GM18499 (cell line): ENCODE measurements around the gene GRK5.

ENCODE experiments used
- ATAC-seq: cut with Tn5 transposase; IDR thresholded peaks from one replicate; pipeline ENCODE4 v1.9.1; 2021; ENCODE audit warnings: moderate number of reproducible peaks; ENCODE audit not compliant: insufficient read depth, unreplicated experiment

Gene GRK5

DNA sequence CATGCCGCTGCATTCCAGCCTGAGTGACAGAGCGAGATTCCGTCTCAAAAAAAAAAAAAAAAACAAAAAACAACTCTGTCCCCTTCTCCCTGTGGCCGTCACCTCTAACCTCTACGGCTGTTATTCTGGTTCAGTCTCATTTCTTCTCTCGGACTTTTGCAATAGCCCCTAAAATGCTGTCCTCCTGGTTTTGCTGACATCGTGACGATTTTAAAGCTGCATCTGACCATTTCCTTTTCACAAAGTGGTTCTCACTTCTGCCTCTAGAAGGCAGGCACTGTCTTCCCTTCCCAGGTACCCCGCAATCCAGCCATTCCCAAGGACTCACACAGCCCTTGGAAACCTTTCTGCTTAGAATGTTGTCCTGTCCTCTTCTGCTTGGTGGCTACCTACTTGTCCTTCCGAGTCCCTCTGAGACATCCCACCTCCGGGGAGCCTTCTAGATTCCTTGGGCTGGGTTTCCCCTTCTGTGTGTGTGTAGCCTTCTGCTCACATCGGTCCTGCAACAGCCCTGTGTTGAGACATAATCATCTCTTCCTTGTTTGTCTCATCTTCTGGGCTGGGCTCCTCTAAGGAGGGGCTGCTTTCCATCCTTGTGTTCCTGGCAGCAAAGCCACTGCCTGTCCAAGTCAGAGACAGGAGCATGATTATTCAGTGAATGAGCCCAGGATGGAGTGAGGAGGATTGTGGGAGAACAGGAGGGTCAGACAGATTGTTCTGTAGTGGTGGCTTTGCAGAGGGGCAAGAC lies 83.1 kb downstream of the GRK5 start:
- no peak for ATAC-seq

- ATAC-seq, result no peak
These were observed 84.0 kb downstream of the GRK5 start for GRCh38 chr10:119291223-119291900.

DNA sequence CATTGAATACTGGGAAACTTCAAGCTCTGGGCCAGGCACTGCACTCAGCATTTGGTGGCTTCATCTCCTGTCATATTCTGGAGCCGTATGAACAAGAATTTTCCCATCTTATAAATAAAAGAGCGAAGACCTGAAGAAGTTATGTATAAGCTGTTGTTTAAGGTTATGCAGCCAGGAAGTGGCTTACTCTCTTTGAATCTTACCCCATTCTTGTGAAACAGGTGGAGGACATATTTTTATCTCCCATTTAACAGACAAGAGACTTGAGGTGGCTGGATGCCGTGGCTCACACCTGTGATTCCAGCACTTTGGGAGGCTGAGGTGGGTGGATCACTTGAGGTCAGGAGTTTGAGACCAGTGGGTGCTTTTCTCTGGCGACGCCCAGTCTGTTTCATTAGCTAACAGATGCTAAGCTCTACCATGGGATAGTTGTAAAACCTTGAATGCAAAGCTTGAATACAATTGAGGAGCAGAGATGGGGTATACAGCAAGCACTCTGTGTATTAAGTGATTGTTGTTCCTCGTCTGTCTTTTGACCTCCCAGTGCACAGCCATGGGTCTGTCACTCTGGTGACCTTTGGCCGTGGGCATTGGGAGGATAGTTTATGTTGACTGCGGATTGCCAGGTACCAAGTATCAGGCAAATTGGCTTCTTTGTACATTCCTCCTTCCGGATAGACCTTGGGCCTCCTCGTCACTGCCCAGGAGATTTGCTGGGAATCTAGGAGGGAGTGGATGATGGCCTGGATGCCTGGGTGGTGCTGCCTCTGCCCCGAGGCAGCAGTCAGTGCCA lies 85.8 kb downstream of the GRK5 start:
- ATAC-seq, result no peak

- ATAC-seq, result no peak
These were observed 89.3 kb downstream of the GRK5 start for GRCh38 chr10:119296703-119297102.

DNA sequence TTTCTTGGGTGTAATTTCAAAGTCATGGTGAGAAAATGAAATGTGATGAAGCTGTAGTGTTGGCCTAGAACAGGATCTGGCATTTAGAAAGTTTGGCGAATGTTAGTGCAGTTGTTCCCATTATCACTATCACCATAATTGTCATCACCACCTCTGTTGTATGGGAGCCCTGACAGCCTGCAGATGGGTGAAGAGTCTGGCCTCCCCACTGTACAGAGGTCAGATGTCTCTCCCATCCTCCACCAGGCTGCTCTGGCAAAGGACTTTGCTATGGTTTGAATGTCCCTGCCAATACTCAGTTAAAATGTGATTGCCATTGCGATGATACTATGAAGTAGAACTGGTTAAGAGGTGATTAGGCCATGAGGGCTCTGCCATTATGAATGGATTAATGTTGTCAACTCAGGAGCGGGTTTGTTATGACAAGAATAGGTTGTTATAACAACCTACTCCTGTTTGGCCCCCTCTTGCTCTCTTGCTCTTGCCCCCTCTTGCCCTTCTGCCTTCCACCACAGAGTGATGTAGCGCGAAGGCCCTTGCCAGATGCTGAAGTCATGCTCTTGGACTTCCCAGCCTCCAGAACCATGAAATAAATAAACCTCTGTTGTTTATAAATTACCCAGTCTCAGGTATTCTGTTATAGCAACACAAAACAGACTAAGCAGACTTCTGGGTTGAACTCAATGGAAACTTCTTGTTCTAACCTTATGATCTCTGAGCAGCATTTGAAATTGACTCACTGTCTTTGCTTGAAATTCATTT lies 90.0 kb downstream of the GRK5 start:
- no peak for ATAC-seq

GRCh38 chr10:119298810-119299209 lies 91.4 kb downstream of the GRK5 start:
- ATAC-seq, result no peak

GRCh38 chr10:119299531-119299930 lies 92.2 kb downstream of the GRK5 start:
- ATAC-seq, result no peak

- no peak for ATAC-seq
These were observed 94.0 kb downstream of the GRK5 start for GRCh38 chr10:119301397-119301796.

GRCh38 chr10:119302172-119302571 lies 94.8 kb downstream of the GRK5 start:
- no peak for ATAC-seq

DNA sequence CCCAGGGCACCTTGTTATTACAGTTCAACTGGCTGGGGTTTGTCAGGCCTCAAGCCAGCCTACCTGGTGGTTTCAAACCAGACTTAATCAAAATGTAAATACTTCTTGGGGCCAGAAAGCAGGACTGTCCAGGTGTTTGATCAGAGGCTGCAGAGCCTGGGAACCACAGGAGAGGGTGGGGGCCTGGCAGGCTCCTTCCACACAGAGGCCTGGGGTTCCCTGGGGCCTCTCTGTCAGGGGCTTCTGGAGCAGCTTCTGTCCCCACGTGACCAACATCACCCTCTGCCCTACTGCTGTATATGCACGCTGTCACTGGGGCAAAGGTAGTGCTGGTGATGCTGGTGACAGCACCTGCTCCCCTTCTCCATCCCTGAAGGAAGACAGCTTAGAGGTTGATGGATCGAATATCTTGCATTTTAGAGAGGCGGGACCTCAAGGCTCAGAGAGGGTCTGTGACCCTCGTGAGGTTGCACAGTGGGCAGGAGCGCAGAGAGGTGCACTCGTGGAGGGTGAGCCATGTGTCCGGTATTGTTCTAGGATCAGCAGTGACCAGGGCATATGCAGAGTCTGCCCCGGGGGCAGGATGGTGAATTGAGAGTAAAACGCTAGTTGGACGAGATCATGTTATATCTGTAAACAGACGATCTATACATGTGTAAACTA lies 95.4 kb downstream of the GRK5 start:
- no peak for ATAC-seq

DNA sequence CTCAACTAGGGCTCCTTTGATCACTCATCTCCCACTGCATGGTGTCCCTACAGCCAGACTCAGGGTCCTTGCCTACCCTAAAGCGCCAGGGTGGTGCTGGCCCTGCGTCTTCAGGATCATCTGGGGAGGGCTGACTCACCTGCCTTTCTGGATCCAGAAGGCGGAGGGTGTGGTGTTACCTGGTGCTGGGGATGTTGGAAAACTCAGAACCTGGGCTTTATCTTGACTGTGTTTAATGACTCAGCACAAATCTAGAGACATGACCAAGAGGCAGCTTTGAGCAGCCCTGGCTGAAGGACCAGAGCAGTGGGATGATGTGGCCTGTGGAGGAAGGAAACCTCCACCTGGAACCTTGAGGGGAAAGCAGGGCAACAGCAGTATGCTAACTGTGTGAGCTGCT lies 96.5 kb downstream of the GRK5 start:
- no peak for ATAC-seq

- ATAC-seq, result no peak
These were observed 97.2 kb downstream of the GRK5 start for GRCh38 chr10:119304541-119304940.

GRCh38 chr10:119305860-119306513 lies 98.6 kb downstream of the GRK5 start:
- peak; percentile 43 for ATAC-seq

GRCh38 chr10:119306514-119306951 lies 99.2 kb downstream of the GRK5 start:
- peak; percentile 40 for ATAC-seq

- no peak for ATAC-seq
These were observed 99.6 kb downstream of the GRK5 start for GRCh38 chr10:119306986-119307392.

DNA sequence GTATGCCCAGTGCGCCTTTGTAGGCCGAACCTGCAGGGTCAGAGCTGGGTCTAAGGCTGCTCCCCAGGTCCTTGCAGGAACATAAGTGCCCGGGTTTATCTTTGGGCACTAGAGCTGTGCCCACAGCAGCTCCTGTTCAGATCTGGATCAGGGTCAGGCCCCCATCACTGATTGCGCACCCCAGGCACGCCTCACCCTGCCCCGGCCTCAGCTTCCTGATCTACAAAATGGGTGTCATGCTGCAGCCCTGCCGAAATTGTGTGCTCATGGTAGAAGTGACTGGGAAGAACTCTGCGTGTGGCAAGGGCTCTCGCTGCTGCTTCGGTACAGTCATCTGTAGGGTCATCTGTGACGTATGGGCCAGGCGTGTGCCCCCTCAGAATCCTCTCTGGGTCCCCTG lies 100.7 kb downstream of the GRK5 start:
- ATAC-seq, result no peak

- ATAC-seq, result no peak
These were observed 101.4 kb downstream of the GRK5 start for GRCh38 chr10:119308551-119309422.

DNA sequence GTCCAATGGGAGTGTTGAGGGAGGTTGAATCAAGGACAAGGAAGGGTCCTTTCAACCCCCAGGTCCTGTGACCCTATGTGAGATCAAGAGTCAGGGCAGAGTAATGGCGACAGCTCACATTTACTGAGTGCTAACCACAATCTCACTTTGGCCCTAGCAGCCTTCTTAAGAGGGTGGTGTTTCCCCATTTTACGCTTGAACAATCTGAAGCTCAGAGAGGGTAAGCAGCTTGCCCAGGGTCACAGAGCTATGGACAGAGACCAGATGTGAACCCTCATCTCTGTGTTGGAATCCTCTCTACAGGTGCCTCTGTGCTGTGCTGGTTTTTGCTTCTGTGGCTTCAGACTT lies 102.0 kb downstream of the GRK5 start:
- ATAC-seq, result no peak

DNA sequence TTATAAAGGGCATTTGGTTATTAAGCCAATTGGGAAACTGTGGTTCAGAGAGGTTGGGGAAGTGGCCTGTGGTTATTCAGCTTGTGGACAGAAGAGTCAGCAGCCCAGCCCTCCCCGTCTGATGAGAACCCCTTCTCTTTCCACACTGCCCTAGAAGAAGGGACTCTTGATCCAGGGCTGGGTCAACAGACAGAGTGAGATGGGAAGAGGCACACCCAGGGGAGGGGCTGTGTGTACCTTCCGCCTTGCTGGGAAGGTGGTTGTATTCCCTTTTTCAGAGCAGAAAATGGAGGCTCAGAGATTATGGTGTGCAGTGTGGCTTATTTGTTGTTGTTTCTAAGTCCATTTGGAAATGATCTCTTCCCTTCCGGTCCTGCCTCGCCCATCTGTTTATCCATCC lies 103.4 kb downstream of the GRK5 start:
- no peak for ATAC-seq
